GM21423 (cell line): ENCODE measurements around the gene ZNF891.

Experiments
- ATAC-seq: cut with Tn5 transposase; IDR thresholded peaks from one replicate; pipeline ENCODE4 v1.9.1; 2021; ENCODE audit warnings: mild to moderate bottlenecking, moderate library complexity; ENCODE audit not compliant: unreplicated experiment

The ZNF891 gene

GRCh38 chr12:133130038-133130807 is at the start of gene ZNF891, which contains the start of gene ZNF10:
TSS of gene ZNF891 (minus strand) at chr12:133130274. CDS start at chr12:133121918, 8,356 bp downstream.
TSS of gene ZNF10 (plus strand) at chr12:133130627. CDS start at chr12:133144493, 13,866 bp downstream.
- peak; percentile 92 for ATAC-seq

- ATAC-seq = no peak
These were observed 44.8 kb upstream of the ZNF891 start for GRCh38 chr12:133174901-133175300.

- no peak for ATAC-seq
These were observed 42.4 kb upstream of the ZNF891 start for GRCh38 chr12:133172491-133172890.

- ATAC-seq = no peak
These were observed 35.7 kb upstream of the ZNF891 start for GRCh38 chr12:133165776-133166175.

DNA sequence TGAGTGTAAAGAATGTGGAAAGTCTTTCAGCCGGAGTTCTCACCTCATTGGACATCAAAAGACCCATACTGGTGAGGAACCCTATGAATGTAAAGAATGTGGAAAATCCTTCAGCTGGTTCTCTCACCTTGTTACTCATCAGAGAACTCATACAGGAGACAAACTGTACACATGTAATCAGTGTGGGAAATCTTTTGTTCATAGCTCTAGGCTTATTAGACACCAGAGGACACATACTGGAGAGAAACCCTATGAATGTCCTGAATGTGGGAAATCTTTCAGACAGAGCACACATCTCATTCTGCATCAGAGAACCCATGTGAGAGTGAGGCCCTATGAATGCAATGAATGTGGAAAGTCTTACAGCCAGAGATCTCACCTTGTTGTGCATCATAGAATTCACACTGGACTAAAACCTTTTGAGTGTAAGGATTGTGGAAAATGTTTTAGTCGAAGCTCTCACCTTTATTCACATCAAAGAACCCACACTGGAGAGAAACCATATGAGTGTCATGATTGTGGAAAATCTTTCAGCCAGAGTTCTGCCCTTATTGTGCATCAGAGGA is 26.1 kb upstream of the ZNF891 start:
- ATAC-seq = no peak

- ATAC-seq = no peak
These were observed 15.9 kb upstream of the ZNF891 start for GRCh38 chr12:133145981-133146380.

DNA sequence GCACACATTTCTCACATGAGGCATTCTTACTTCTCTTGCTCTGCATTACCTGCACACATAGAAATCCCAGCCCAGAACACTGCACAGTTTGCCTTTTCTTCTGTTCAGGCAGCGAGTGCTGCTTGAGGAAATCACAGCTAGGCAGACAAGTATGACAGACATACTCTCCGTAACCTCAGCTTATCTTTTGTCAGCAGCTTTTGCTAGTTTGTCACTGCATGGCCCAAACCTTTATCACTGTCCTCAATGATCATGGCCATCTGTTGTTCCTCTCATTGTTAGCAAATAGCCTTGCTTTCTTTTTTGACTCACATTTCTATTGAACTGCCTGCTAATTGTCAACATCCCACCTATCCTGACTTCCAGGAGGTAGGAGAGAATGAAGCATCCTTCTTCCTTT is 5.7 kb upstream of the ZNF891 start:
- no peak for ATAC-seq

GRCh38 chr12:133130808-133131128 is 694 bp upstream of the ZNF891 start:
- peak; percentile 0 for ATAC-seq

DNA sequence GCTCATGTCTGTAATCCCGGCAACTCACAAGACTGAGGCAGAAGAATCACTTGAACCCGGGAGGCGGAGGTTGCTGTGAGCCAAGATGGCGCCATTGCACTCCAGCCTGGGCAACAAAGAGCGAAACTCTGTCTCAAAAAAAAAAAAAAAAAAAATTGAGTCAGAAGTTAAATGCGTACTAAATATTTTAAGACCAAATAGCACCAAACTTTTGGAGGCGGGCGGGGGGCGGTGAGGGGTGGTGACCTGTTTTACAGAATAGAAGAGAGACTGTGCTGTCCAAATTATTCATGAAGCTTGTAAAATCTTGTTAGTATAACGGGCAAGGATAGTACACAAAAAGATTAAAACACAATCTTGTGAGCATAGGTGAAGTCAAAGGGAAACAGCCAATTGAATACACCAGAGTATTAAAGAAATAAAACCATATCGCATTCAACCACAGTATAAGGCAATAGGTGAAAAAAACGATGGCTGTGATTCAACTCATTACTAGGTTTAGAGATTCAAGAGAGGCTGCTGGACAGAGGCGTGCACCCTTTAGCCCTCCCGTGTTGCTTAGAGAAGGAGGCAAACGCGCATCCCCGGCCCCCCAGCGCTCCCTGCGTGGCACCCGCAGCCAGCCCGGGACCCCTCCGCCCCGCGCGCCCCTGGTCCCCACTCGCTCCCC is 571 bp downstream of the ZNF891 start:
- ATAC-seq = no peak

DNA sequence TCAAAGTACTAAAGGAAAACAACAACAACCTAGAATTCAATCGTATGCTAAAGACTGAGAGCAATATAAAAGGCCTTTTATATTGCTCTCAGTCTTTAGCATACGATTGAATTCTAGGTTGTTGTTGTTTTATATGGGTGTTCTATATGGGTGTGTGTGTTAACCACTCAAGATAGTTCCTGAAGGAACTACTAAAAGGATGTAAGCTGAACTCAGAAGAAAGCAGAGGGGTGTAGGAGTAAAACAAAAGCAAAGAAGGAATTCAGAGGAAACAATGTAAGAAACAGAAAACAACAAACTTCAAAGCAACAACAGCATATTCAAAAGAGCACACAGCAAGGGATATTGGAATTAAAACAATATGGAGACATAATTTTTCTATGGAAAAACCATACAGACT is 5.4 kb downstream of the ZNF891 start:
- no peak for ATAC-seq

GRCh38 chr12:133120385-133121191 is 9.5 kb downstream of the ZNF891 start:
- ATAC-seq = no peak

DNA sequence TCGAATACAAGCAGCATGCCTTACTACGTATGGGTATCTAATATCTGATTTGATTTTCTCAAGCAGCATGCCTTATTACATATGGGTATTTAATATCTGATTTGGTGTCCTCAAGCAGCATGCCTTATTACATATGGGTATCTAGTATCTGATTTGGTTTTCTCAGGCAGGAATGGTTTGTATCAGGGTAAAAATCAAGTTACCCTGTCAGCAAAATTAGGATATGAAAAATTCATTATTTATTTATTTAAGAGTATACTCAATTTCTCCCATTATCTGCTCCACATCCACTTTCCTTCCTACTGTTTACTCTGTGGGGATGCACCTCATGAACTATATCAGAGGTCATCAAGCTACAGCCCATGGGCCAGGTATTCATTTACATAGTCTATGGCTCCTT is 21.9 kb downstream of the ZNF891 start:
- no peak for ATAC-seq

DNA sequence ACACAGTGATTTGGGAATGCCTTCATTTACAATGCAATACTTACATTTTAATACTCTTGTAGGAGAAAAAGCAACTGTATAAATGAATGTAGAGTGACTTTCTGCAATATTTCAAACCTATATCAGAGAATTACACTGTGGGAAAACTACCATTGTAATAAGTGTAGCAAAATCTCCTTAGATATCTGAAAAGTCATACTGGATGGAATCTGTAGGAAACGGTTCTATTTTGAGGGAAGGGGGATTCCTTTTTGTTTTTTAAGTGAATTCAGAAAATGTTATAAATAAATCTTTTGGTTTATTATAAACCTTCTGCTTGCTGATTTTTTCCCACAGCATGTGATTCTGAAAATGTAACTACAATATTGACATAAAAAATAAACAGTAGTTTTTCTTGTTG is 23.0 kb downstream of the ZNF891 start:
- ATAC-seq = no peak

DNA sequence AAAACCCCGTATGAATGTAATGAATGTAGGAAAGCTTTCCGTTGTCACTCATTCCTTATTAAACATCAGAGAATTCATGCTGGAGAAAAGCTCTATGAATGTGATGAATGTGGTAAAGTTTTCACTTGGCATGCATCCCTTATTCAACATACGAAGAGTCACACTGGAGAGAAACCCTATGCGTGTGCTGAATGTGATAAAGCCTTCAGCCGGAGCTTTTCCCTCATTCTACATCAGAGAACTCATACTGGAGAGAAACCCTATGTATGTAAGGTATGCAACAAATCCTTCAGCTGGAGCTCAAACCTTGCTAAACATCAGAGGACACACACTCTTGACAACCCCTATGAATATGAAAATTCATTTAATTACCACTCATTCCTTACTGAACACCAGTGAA is 23.8 kb downstream of the ZNF891 start:
- no peak for ATAC-seq

GRCh38 chr12:133105620-133106019 is 24.5 kb downstream of the ZNF891 start:
- no peak for ATAC-seq

DNA sequence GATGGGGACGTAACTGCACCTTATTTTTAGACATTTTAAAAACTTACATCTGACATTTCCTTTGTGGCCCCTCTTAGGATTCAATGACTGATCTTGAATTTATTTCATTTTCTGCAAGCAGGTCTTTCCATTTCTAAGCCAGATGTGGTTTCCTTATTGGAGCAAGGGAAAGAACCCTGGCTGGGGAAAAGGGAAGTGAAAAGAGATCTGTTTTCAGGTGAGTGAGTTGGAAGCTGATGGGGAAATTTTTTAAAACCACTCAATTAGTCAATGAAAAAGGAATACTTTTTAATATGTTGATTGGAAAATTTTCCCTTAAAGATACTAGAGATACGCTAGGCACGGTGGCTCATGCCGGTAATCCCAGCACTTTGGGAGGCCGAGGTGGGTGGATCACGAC is 46.7 kb downstream of the ZNF891 start:
- no peak for ATAC-seq

GRCh38 chr12:133081159-133081780 is 48.8 kb downstream of the ZNF891 start:
- ATAC-seq = no peak

DNA sequence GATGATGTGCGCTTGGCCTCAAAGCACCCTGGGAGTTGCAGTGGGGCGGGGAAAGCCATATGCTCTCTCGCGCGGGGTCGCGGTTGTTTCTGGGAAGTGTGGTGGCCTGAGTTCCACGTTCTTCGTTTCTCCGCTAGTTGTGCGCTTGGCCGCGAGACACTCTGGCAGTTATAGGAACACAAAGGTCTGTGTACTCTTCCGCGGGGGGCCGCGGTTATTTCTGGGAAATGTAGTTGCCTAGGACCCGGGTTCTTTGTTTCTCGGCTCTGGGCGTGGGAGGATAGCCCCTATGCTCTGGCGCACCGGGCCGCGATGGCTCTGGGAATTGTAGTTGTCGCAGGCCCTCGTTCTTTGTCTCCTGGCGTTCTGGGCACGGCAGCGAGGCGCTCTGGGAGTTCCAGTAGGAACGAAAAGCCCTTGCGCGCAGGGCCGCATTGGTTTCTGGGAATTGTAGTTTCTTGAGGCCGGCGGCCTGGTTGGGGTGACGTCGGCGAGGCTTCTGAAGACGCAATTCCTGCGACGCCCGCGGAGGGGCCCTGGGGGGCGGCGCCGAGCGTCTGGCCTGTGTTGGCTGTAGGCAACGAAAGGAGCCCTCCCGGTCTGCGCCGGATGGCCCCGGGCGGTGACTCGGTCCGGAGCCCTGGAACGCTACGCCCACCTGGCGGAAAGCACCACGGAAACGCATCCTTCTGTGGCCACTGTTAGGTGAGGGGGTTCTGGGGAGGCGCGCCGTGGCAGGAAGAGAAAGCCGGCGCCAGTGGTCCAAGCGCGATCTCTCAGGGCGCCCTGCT is 49.5 kb downstream of the ZNF891 start, which contains the start of gene ZNF140:
TSS of gene ZNF140 (plus strand) at position 556 of the 791 bp plus-strand sequence. CDS start 398 bp downstream, outside the sequence.
- ATAC-seq = peak; percentile 65

DNA sequence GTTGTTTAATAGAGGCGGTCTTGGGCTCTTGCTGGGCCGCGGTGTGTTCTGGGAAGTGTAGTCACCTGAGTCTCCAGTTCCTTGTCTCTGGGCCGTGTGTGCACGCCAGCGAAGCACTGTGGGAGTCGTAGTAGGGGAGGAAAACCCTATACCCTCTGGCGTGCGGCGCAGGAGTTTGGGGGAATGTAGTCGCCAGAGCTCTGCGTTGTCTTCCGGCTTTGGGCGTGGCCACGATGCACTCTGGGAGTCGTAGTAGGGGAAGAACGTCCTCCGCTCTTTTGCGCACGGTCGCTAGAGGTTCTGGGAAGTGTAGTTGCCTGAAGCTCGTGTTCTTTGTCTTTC is 50.1 kb downstream of the ZNF891 start:
- peak; percentile 83 for ATAC-seq

DNA sequence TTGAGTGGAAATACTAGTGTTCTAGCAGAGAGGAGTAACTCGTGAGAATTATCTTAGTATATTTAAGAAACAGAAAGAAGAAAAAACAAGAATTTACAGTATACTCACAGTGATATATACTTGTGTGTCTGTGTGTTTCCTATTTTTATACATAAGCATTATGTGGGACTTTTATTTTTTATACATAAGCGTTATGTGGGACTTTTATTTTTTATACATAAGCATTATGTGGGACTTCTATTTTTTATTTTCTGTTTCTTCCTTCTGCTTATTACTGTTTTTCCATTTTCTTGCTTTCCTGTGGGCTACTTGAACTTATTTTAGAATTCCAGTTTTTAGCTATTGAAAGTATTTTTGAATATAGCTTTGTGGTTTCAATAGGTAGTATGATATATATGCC is 56.2 kb downstream of the ZNF891 start:
- ATAC-seq = no peak
